H1 (cell line): ENCODE data around the gene NBEA. TPM values are rescaled to one million over a fixed set of nuclear protein-coding genes. Genes with fewer than 3 reads are reported as not detected.

ENCODE experiments used
- CTCF ChIA-PET: fragments of 300-600 bp; sonication (Branson Sonifier 250); formaldehyde crosslinking; loops from one replicate; lab custom pipeline; 2021; ENCODE audit not compliant: partially characterized antibody; lab: Charles Lee
- POLR2A ChIA-PET: fragments of 300-600 bp; sonication (Branson Sonifier 250); formaldehyde crosslinking; loops from one replicate; lab custom pipeline; 2021; ENCODE audit warnings: inconsistent platforms; ENCODE audit not compliant: partially characterized antibody; lab: Charles Lee
- DNase-seq, 2 experiments: peaks; one replicate each; pipeline versions ENCODE4 v3.0.0 to v3.0.0-alpha.2; 2010 to 2022; ENCODE audit warnings: low spot score in 2 of 2, low read depth in 1 of 2, mixed read lengths in 1 of 2
- FAIRE-seq: peaks from 2 replicates; lab custom pipeline; 2011; peaks lifted over from hg19 to GRCh38; lab: Jason Lieb, UNC
- H2AFZ ChIP-seq: 2 replicates; pipeline ENCODE4 v1.8.1; 2012; ENCODE audit warnings: low read length, inconsistent platforms
- H2AK5ac ChIP-seq: 2 replicates; pipeline ENCODE4 v1.6.1; 2013; ENCODE audit warnings: low read depth, low read length
- H2BK120ac ChIP-seq: replicated peaks from 2 replicates; pipeline ENCODE3; 2013; ENCODE audit warnings: low read depth, low read length, inconsistent platforms
- H2BK12ac ChIP-seq: 2 replicates; pipeline ENCODE4 v1.6.1; 2013; ENCODE audit warnings: low read depth, low read length
- H2BK15ac ChIP-seq: 2 replicates; pipeline ENCODE4 v1.6.1; 2013; ENCODE audit warnings: low read length
- H2BK20ac ChIP-seq: 2 replicates; pipeline ENCODE4 v1.6.1; 2013; ENCODE audit warnings: low read length
- H2BK5ac ChIP-seq: 2 replicates; pipeline ENCODE4 v1.6.1; 2013; ENCODE audit warnings: low read depth, low read length
- H3K14ac ChIP-seq: 2 replicates; pipeline ENCODE4 v1.6.1; 2013; ENCODE audit warnings: inconsistent platforms; ENCODE audit not compliant: insufficient read length
- H3K18ac ChIP-seq: 2 replicates; pipeline ENCODE4 v1.6.1; 2013; ENCODE audit warnings: low read length; ENCODE audit errors: extremely low read depth
- H3K23ac ChIP-seq: 2 replicates; pipeline ENCODE4 v1.6.1; 2013; ENCODE audit warnings: inconsistent platforms; ENCODE audit not compliant: insufficient read length
- H3K23me2 ChIP-seq: 2 replicates; pipeline ENCODE4 v1.6.1; 2013; ENCODE audit warnings: low read depth, low read length
- H3K27ac ChIP-seq: 2 replicates; pipeline ENCODE4 v1.6.1; 2011; ENCODE audit warnings: low read depth, low read length, inconsistent platforms
- H3K27me3 ChIP-seq, 4 experiments: replicated peaks in 1 of 4; 1 replicate in 1 of 4; 2 replicates in 3 of 4; pipeline versions ENCODE4 v1.6.1 to v1.8.1; 2011 to 2013; ENCODE audit warnings: low read length in 3 of 4, mild to moderate bottlenecking in 3 of 4, inconsistent platforms in 2 of 4, mixed read lengths in 2 of 4, moderate library complexity in 1 of 4; ENCODE audit not compliant: control insufficient read depth in 3 of 4, insufficient read depth in 3 of 4; ENCODE audit errors: extremely low read depth in 1 of 4
- H3K36me3 ChIP-seq, 4 experiments: 2 replicates each; pipeline versions ENCODE4 v1.6.1 to v1.8.1; 2011 to 2013; ENCODE audit warnings: mild to moderate bottlenecking in 4 of 4, low read length in 3 of 4, moderate library complexity in 2 of 4, control low read depth in 1 of 4, inconsistent platforms in 1 of 4; ENCODE audit not compliant: insufficient read depth in 4 of 4, control insufficient read depth in 2 of 4
- H3K4ac ChIP-seq: replicated peaks from 2 replicates; pipeline ENCODE3; 2013; ENCODE audit warnings: low read length, low read depth, mixed read lengths, inconsistent platforms; ENCODE audit not compliant: insufficient read length
- H3K4me1 ChIP-seq, 4 experiments: replicated peaks in 1 of 4; 1 replicate in 1 of 4; 2 replicates in 3 of 4; pipeline versions ENCODE4 v1.6.1 to v1.8.1; 2011 to 2013; ENCODE audit warnings: low read length in 3 of 4, inconsistent platforms in 2 of 4, mixed read lengths in 1 of 4; ENCODE audit not compliant: insufficient read depth in 4 of 4, control insufficient read depth in 3 of 4
- H3K4me2 ChIP-seq, 2 experiments: 2 replicates each; pipeline versions ENCODE4 v1.6.1 to v1.8.1; 2011 to 2013; ENCODE audit warnings: low read depth in 2 of 2, low read length in 2 of 2, control low read depth in 1 of 2, inconsistent platforms in 1 of 2, mild to moderate bottlenecking in 1 of 2; ENCODE audit not compliant: insufficient read depth in 1 of 2
- H3K4me3 ChIP-seq, 4 experiments: fragments of 200-600, 300-600 bp in 1 of 4; sonication (generic), shearing (Covaris generic), sonication (Bioruptor Twin) in 1 of 4; 2 replicates each; pipeline versions ENCODE4 v1.5.1 to v1.8.1; 2011 to 2016; ENCODE audit warnings: low read length in 4 of 4, low read depth in 3 of 4, control low read depth in 2 of 4, inconsistent platforms in 2 of 4, mild to moderate bottlenecking in 2 of 4, mixed read lengths in 1 of 4, moderate library complexity in 1 of 4; ENCODE audit not compliant: insufficient read depth in 2 of 4; ENCODE audit errors: extremely low read depth in 1 of 4
- H3K56ac ChIP-seq: replicated peaks from 2 replicates; pipeline ENCODE3; 2013; ENCODE audit warnings: low read depth, mild to moderate bottlenecking, mixed read lengths, low read length, inconsistent platforms; ENCODE audit not compliant: insufficient read length
- H3K79me1 ChIP-seq: 2 replicates; pipeline ENCODE4 v1.6.1; 2013; ENCODE audit warnings: low read depth, low read length, control low read depth
- H3K79me2 ChIP-seq, 2 experiments: 2 replicates each; pipeline versions ENCODE4 v1.6.1 to v1.8.1; 2012 to 2013; ENCODE audit warnings: low read length in 2 of 2, mild to moderate bottlenecking in 2 of 2, inconsistent platforms in 1 of 2; ENCODE audit not compliant: insufficient read depth in 2 of 2, control insufficient read depth in 1 of 2
- H3K9ac ChIP-seq, 4 experiments: replicated peaks in 1 of 4; 1 replicate in 1 of 4; 2 replicates in 3 of 4; pipeline versions ENCODE4 v1.6.1 to v1.8.1; 2011 to 2013; ENCODE audit warnings: low read depth in 3 of 4, low read length in 3 of 4, control low read depth in 2 of 4, mild to moderate bottlenecking in 2 of 4, moderate library complexity in 2 of 4, inconsistent platforms in 1 of 4; ENCODE audit errors: extremely low read depth in 1 of 4
- H3K9me3 ChIP-seq, 2 experiments: 2 replicates each; pipeline versions ENCODE4 v1.6.1 to v1.8.1; 2012 to 2013; ENCODE audit warnings: mild to moderate bottlenecking in 2 of 2, moderate library complexity in 2 of 2, control low read depth in 1 of 2, inconsistent platforms in 1 of 2, low read depth in 1 of 2, low read length in 1 of 2, mixed read lengths in 1 of 2; ENCODE audit not compliant: insufficient read depth in 2 of 2
- H4K20me1 ChIP-seq, 2 experiments: replicated peaks in 1 of 2; 2 replicates each; pipeline versions ENCODE3 to v1.8.1; 2011 to 2013; ENCODE audit warnings: inconsistent platforms in 2 of 2, low read length in 2 of 2, mild to moderate bottlenecking in 1 of 2; ENCODE audit not compliant: insufficient read depth in 2 of 2, control insufficient read depth in 1 of 2
- H4K5ac ChIP-seq: 2 replicates; pipeline ENCODE4 v1.6.1; 2013; ENCODE audit warnings: low read length, low read depth, mixed read lengths, inconsistent platforms; ENCODE audit not compliant: insufficient read length
- H4K8ac ChIP-seq: 2 replicates; pipeline ENCODE4 v1.8.0; 2013; ENCODE audit warnings: mild to moderate bottlenecking, moderate library complexity, low read length, inconsistent platforms; ENCODE audit not compliant: insufficient read depth; ENCODE audit errors: extremely low read depth
- H4K91ac ChIP-seq: replicated peaks from 2 replicates; pipeline ENCODE3; 2013; ENCODE audit warnings: low read length, mixed read lengths, inconsistent platforms; ENCODE audit not compliant: insufficient read length
- ASH2L ChIP-seq: fragments of 200-600, 300-600 bp; sonication (generic); IDR thresholded peaks from one replicate; pipeline ENCODE4 v1.7.1; 2017; ENCODE audit warnings: low read length
- CHD2 ChIP-seq: IDR thresholded peaks from 2 replicates; pipeline ENCODE4 v1.6.1; 2012; ENCODE audit warnings: low read length, improper control_type of control experiment
- CREB1 ChIP-seq: IDR thresholded peaks from 2 replicates; pipeline ENCODE4 v1.6.1; 2012; ENCODE audit warnings: inconsistent platforms
- EGR1 ChIP-seq: IDR thresholded peaks from 2 replicates; pipeline ENCODE4 v1.6.1; 2011; ENCODE audit warnings: low read depth, low read length, borderline replicate concordance
- EP300 ChIP-seq, 2 experiments: IDR thresholded peaks; 1 replicate in 1 of 2; 2 replicates in 1 of 2; pipeline ENCODE4 v1.6.1; 2011 to 2012; ENCODE audit warnings: low read depth in 2 of 2, low read length in 2 of 2, mild to moderate bottlenecking in 2 of 2, borderline replicate concordance in 1 of 2, inconsistent platforms in 1 of 2, moderate library complexity in 1 of 2
- EZH2 ChIP-seq: fragments of 200-600 bp; sonication (generic); IDR thresholded peaks from 2 replicates; pipeline ENCODE4 v1.7.1; 2012; ENCODE audit warnings: low read depth, mild to moderate bottlenecking, moderate library complexity, low read length, inconsistent platforms; ENCODE audit not compliant: severe bottlenecking
- KDM4A ChIP-seq: IDR thresholded peaks from one replicate; pipeline ENCODE4 v1.7.1; 2012; ENCODE audit warnings: low read depth, mild to moderate bottlenecking, moderate library complexity, low read length, inconsistent platforms; ENCODE audit not compliant: severe bottlenecking
- TEAD4 ChIP-seq: IDR thresholded peaks from 2 replicates; pipeline ENCODE4 v1.6.1; 2012; ENCODE audit warnings: low read depth, low read length, inconsistent platforms, mixed read lengths
- WGBS, 2 experiments: shearing (Covaris generic) in 1 of 2; methylation state at CpG; one replicate each; pipeline versions ENCODE4 v1.1.6 to v1.1.7; 2013 to 2015; ENCODE audit warnings: low lambda C conversion rate in 2 of 2, mixed read lengths in 2 of 2, inconsistent platforms in 1 of 2, low coverage in 1 of 2, missing lambda C conversion rate in 1 of 2; ENCODE audit not compliant: insufficient replicate concordance in 2 of 2, insufficient coverage in 1 of 2, insufficient read length in 1 of 2; ENCODE audit errors: extremely low coverage in 1 of 2, missing lambda C conversion rate in 1 of 2; 5-methylcytosine and 5-hydroxymethylcytosine counted together
- polyA plus RNA-seq, 7 experiments: library from polyadenylated mRNA; depleted of rRNA in 3 of 7; stranded (reverse) in 5 of 7; unstranded in 2 of 7; fragments of >200 nt in 5 of 7; fragments of 200-250 nt in 2 of 7; gene quantifications; 1 replicate in 5 of 7; 2 replicates in 1 of 7; 4 replicates in 1 of 7; pipeline versions ENCODE4 v1.2.1 to v1.2.3, GENCODE V29; 2011 to 2013; ENCODE audit warnings: missing spikeins in 2 of 7, mixed read lengths in 2 of 7
- total RNA-seq: library from RNA; stranded (reverse); fragmentation: NEBNext Ultra II Directional; extraction: Animal tissue kit (Norgen Biotek cat#: 25700); gene quantifications from 2 replicates; pipeline ENCODE4 v1.2.1, GENCODE V29; 2021
- TF ChIP-seq, protein P1 (sequence below): IDR thresholded peaks from 2 replicates; pipeline ENCODE4 v1.6.1; 2011; ENCODE audit warnings: low read length, improper control_type of control experiment

The NBEA gene
- total and polyA plus RNA-seq, 2 of the 8 experiments (the other 6 are each of a cell fraction or from before 2014, with no cell fraction given), result 14.2 to 21.5 TPM

DNA sequence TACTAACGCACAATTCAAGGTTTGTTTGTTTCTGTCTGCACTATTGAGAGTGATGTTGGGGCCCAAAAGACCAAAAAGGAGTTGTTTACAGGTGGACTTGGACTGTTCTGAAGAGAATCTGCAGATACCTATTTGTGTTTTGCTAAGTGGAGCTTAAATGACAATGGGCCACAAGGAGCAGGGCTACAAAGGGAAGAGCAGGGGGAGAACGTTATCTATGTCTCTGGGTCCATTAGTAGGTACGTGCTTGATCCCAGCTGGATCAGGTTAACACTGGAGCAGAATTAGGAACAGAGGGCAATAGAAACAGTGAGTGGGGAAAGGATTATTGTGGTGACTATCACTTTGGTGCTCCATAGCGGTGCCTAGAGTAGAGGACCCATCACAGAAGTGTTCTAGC, 22.5 kb downstream of the NBEA start:
- Histone ChIP-seq H3K14ac (no peak overlapping the region), H4K5ac (no peak overlapping the region), H3K4ac (no peak overlapping the region), H3K9me3 (peaks cover 0 to 6% of the 10 kb centered on the region in 2 experiments; a peak in 1 of 4 replicates), H3K4me3 (no peak overlapping the region), H2AK5ac (no peak overlapping the region), H3K56ac (no peak overlapping the region), H3K4me1 (peaks cover 0 to 8% (median 0%) of the 10 kb centered on the region in 4 experiments; a peak in 1 of 7 replicates), H3K27ac (no peak overlapping the region), H3K4me2 (no peak overlapping the region), H4K20me1 (peaks cover 1 to 2% of the 10 kb centered on the region in 2 experiments), H4K91ac (no peak overlapping the region), H2BK20ac (no peak overlapping the region), H2AFZ (no peak overlapping the region), H3K79me2 (peaks cover 0 to 97% of the 10 kb centered on the region in 2 experiments; a peak in 2 of 4 replicates), H4K8ac (no peak overlapping the region), H2BK120ac (no peak overlapping the region), H2BK5ac (no peak overlapping the region), H2BK12ac (no peak overlapping the region)
- WGBS, 2 experiments, result 78% methylated on average over 4 of the region's 4 CpGs; no CpG with 5 or more reads in 1 of the 2 experiments
- CTCF ChIA-PET, result no interaction called here
- no peak for TF ChIP-seq TEAD4
- no peak for TF ChIP-seq KDM4A
- no peak for TF ChIP-seq ASH2L
- no peak for TF ChIP-seq EGR1
- TF ChIP-seq EP300 (IDR thresholded peaks at IDR 0.05; ENCODE audit: borderline replicate concordance in 1 of 2, low read depth in 2 of 2, low read length in 2 of 2), result no peak
- TF ChIP-seq, protein P1, sequence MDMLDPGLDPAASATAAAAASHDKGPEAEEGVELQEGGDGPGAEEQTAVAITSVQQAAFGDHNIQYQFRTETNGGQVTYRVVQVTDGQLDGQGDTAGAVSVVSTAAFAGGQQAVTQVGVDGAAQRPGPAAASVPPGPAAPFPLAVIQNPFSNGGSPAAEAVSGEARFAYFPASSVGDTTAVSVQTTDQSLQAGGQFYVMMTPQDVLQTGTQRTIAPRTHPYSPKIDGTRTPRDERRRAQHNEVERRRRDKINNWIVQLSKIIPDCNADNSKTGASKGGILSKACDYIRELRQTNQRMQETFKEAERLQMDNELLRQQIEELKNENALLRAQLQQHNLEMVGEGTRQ, result no peak
- no peak for TF ChIP-seq CHD2
- no peak for TF ChIP-seq CREB1
- TF ChIP-seq EZH2, result no peak
- TF ChIP-seq, all 59 proteins: peak for 0
- DNase-seq (no peak), FAIRE-seq (peak; percentile 13)
- H3K18ac ChIP-seq, result no peak overlapping the region
- POLR2A ChIA-PET, result interaction anchor here (0.6 to 1.5 kb wide), 3 partner anchors 8 to 15 kb away, joined by 3 to 6 read pairs (median 4); no protein-coding TSS in a partner anchor
- H3K36me3 ChIP-seq, result no peaks in the 10 kb centered on the region; a peak in 2 of 8 replicates
- no peak overlapping the region for H3K23ac ChIP-seq
- no peak overlapping the region for H3K9ac ChIP-seq
- no peaks in the 10 kb centered on the region for H3K27me3 ChIP-seq
- no peaks in the 10 kb centered on the region; the same call in 1 of the 2 replicates for H3K79me1 ChIP-seq
- no peak overlapping the region for H2BK15ac ChIP-seq
- H3K23me2 ChIP-seq, result no peaks in the 10 kb centered on the region
